Left lobe of liver (tissue), 2 donors: ENCODE measurements around the gene PILRA. TPM values are rescaled to one million over a fixed set of nuclear protein-coding genes. Genes with fewer than 3 reads are reported as not detected.
A peak's percentile ranks its signal among the peaks of the same experiment; 100 is the strongest.
"Not testable (repeated sequence)": the region's sequence is repeated elsewhere in the genome, so short reads cannot be mapped to it uniquely, and the experiment has no call there.

ENCODE experiments used
- ATAC-seq: fragments of 200-7000 bp; cut with Tn5 transposase; one replicate; pipeline ENCODE4 v1.9.1; 2020; ENCODE audit warnings: mild to moderate bottlenecking, moderate library complexity
- DNase-seq: peaks from one replicate; pipeline ENCODE4 v3.0.0-alpha.2; 2020; ENCODE audit warnings: low spot score
- total RNA-seq: library from RNA; stranded (reverse); gene quantifications from one replicate; pipeline ENCODE4 v1.2.1, GENCODE V29; 2021
- donor health status: DM: no; HTN: no; CAD: no; lungs with moderate emphysema.
- donor health status: DM: no; HTN: yes; CAD: no.

PILRA gene
- total RNA-seq, 1 donor from 2014 or later, result 1.4 TPM

GRCh38 chr7:100432621-100433275 lies 59.5 kb downstream of the PILRA start:
- DNase-seq (no peak), ATAC-seq (no peak)

- no peak for DNase-seq
- ATAC-seq, result no peak
These were observed 59.9 kb downstream of the PILRA start for GRCh38 chr7:100433276-100433591.

DNA sequence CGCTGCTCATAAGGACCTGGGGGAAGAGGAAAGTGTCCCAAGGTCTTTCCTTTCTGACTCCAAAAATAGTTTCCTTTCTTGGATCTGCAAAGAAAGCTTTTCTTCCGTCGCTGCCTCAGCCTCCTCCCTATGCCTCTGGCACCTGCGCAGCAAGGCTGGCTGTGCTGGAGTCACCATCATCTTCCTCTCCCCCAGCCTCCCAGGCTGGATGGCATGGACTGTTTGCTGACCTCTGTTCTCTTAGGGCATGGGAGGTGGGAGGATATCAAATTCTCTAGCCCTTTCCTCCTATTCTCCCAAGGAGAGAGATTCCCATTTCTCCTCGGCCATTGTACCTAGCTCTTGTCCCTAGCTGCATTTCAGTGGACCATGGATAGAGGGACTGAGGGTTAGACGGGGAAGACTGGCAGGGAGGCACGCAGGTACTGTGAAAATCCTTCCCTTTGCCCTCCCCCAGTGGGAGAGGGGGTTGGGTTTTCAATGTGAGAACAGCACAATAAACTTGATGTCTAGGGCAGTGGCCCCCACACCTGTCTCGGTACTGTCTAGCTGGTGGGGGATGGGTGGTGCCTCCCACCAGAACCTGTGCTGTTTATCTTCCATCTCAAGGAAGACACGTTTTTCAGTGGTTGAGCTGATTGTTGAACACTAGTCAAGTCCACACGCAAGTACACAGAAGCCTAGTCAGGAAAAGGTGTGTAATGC lies 60.5 kb downstream of the PILRA start:
- ATAC-seq, result no peak
- DNase-seq, result no peak

- DNase-seq, result peak; percentile 32
These were observed 61.2 kb downstream of the PILRA start for GRCh38 chr7:100434297-100435144.

DNA sequence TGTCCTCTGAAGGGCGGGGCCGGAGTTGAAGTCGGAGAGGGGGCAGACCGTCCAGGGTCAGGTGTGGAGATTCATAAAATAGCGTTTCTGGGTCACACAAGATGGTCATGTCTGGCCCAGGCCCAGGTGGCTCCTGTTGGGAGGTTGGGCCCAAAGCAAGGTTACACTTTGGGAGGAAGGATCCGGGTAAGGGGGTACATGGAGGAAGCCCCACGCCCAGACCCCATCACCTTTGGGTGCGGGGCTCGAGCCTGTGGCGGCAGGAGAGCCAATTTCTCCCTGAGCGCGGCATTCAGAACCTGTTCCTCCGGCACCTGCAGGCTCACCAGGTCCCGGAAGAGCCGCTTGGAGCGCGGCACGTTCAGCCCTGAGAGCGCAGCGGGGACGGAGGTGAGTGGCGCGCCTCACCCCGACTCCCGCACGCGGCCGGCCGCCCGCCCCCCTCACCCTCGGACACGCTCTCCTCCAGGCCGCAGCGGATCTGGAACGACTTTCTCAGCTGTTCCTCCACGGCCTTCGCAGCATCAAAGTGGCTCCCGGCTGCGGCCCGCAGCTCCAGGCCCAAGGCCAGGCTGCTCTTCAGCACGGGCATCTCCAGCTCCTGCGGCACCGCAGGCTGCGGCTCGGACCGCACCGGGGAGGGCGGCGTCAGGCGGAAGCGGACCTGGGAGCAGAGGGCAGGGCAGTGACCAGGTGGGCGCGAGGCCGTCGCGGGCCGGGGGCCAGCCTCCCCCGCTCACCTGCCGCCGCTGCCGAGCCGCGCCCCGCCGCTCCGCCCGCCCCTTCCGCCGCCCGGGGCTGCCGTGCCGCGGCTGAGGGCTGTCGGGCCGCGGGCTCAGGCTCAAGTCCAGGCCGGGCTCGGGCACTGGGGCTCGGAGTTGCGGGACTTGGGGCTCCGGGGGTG lies 62.4 kb downstream of the PILRA start:
- DNase-seq, result no peak
- ATAC-seq, result peak; percentile 67

More at GRCh38 chr7:100434297-100435144, 61.2 kb downstream of the PILRA start:
- no peak for ATAC-seq

GRCh38 chr7:100437150-100438100 lies 64.1 kb downstream of the PILRA start:
- DNase-seq (peak; percentile 50), ATAC-seq (no peak)

- DNase-seq (no peak), ATAC-seq (no peak)
These were observed 64.9 kb downstream of the PILRA start for GRCh38 chr7:100438172-100438571.

DNA sequence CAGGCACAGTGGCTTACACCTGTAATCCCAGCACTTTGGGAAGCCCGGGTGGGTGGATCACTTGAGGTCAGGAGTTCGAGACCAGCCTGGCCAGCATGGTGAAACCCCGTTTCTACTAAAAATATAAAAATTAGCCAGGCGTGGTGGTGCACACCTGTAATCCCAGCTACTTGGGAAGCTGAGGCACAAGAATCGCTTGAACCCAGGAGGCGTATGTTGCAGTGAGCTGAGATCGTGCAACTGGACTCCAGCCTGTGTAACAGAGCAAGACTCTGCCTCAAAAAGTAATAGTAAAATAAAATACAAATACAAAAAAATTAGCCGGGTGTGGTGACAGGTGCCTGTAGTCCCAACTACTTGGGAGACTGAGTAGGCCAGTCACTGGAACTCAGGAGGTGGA lies 65.4 kb downstream of the PILRA start:
- peak; percentile 27 for DNase-seq

GRCh38 chr7:100439244-100439643 lies 66.0 kb downstream of the PILRA start:
- peak; percentile 36 for DNase-seq
- ATAC-seq, result not testable (repeated sequence)

More for the DNA sequence above, 65.4 kb downstream of the PILRA start:
- not testable (repeated sequence) for ATAC-seq

GRCh38 chr7:100441641-100442535 lies 68.6 kb downstream of the PILRA start:
- DNase-seq, result peak; percentile 42
- no peak for ATAC-seq

- no peak for DNase-seq
- ATAC-seq, result no peak
These were observed 70.0 kb downstream of the PILRA start for GRCh38 chr7:100443096-100443840.

GRCh38 chr7:100444311-100445278 lies 71.3 kb downstream of the PILRA start:
- ATAC-seq, result peak; percentile 81
- peak; percentile 68 for DNase-seq

GRCh38 chr7:100446040-100446439 lies 72.8 kb downstream of the PILRA start:
- DNase-seq (no peak), ATAC-seq (no peak)

GRCh38 chr7:100447363-100447762 lies 74.1 kb downstream of the PILRA start:
- not testable (repeated sequence) for DNase-seq, ATAC-seq

- DNase-seq (no peak), ATAC-seq (peak; percentile 36)
These were observed 76.0 kb downstream of the PILRA start for GRCh38 chr7:100449190-100449795.
